Activated naive CD8-positive, alpha-beta T cell treated with anti-CD3 and anti-CD28 coated beads, Interleukin-2, amount 50 U/mL, for 24 hours (primary cell): ENCODE measurements around the gene STXBP2.

Source experiments
- ATAC-seq: fragments of 150-1000 bp; cut with Tn5 transposase; one replicate; pipeline ENCODE4 v1.10.0; 2021
- DNase-seq: peaks from one replicate; pipeline ENCODE4 v3.0.0; 2021
- H3K27ac Mint-ChIP-seq: one replicate; pipeline ENCODE4 v1.8.0; 2021; ENCODE audit warnings: mild to moderate bottlenecking, mixed read lengths
- H3K27me3 Mint-ChIP-seq: one replicate; pipeline ENCODE4 v1.8.0; 2021; ENCODE audit warnings: mixed read lengths
- H3K36me3 Mint-ChIP-seq: one replicate; pipeline ENCODE4 v1.8.0; 2021; ENCODE audit warnings: low read depth, mixed read lengths
- H3K4me1 Mint-ChIP-seq: one replicate; pipeline ENCODE4 v1.8.0; 2021; ENCODE audit warnings: mixed read lengths
- H3K4me3 Mint-ChIP-seq: one replicate; pipeline ENCODE4 v1.8.0; 2021; ENCODE audit warnings: mild to moderate bottlenecking, moderate library complexity, mixed read lengths
- H3K9me3 Mint-ChIP-seq: one replicate; pipeline ENCODE4 v1.8.0; 2021; ENCODE audit warnings: mixed read lengths

The STXBP2 gene

GRCh38 chr19:7647156-7647555 lies 10.2 kb downstream of the STXBP2 start:
- ATAC-seq (no peak), DNase-seq (no peak)
- Mint-ChIP-seq H3K4me1 (peaks cover 6% of the 10 kb centered on the region), H3K27me3 (peaks cover 3% of the 10 kb centered on the region), H3K27ac (no peak overlapping the region), H3K4me3 (no peak overlapping the region), H3K9me3 (no peaks in the 10 kb centered on the region), H3K36me3 (no peaks in the 10 kb centered on the region)

GRCh38 chr19:7648265-7649014 lies 11.5 kb downstream of the STXBP2 start:
- Mint-ChIP-seq H3K27me3 (peaks cover 5% of the 10 kb centered on the region), H3K9me3 (no peaks in the 10 kb centered on the region), H3K4me1 (peaks cover 12% of the 10 kb centered on the region), H3K4me3 (no peak overlapping the region), H3K27ac (no peak overlapping the region), H3K36me3 (no peaks in the 10 kb centered on the region)
- ATAC-seq (no peak), DNase-seq (no peak)

GRCh38 chr19:7650148-7650547 lies 13.2 kb downstream of the STXBP2 start:
- no peaks in the 10 kb centered on the region for H3K9me3 Mint-ChIP-seq
- no peak overlapping the region for H3K27ac Mint-ChIP-seq
- no peak for ATAC-seq
- H3K36me3 Mint-ChIP-seq = no peaks in the 10 kb centered on the region
- DNase-seq = no peak
- peaks cover 5% of the 10 kb centered on the region for H3K27me3 Mint-ChIP-seq
- no peak overlapping the region for H3K4me3 Mint-ChIP-seq
- H3K4me1 Mint-ChIP-seq = peaks cover 12% of the 10 kb centered on the region

GRCh38 chr19:7652061-7652641 lies 15.2 kb downstream of the STXBP2 start:
- DNase-seq = peak; percentile 90
- H3K9me3 Mint-ChIP-seq = no peaks in the 10 kb centered on the region

GRCh38 chr19:7654401-7654800 lies 17.5 kb downstream of the STXBP2 start:
- peaks cover 5% of the 10 kb centered on the region for H3K27me3 Mint-ChIP-seq
- H3K27ac Mint-ChIP-seq = no peak overlapping the region
- no peaks in the 10 kb centered on the region for H3K9me3 Mint-ChIP-seq
- peaks cover 32% of the 10 kb centered on the region for H3K4me1 Mint-ChIP-seq
- no peak overlapping the region for H3K4me3 Mint-ChIP-seq
- DNase-seq = no peak
- H3K36me3 Mint-ChIP-seq = no peaks in the 10 kb centered on the region
- no peak for ATAC-seq

More at GRCh38 chr19:7652061-7652641, 15.2 kb downstream of the STXBP2 start:
- peaks cover 5% of the 10 kb centered on the region for H3K27me3 Mint-ChIP-seq
- peaks cover 18% of the 10 kb centered on the region for H3K4me1 Mint-ChIP-seq
- peak; percentile 77 for ATAC-seq
- peak overlapping the region; percentile 18 for H3K27ac Mint-ChIP-seq
- H3K4me3 Mint-ChIP-seq = peak overlapping the region; percentile 40
- H3K36me3 Mint-ChIP-seq = no peaks in the 10 kb centered on the region

GRCh38 chr19:7655581-7655980 lies 18.7 kb downstream of the STXBP2 start:
- ATAC-seq (no peak), DNase-seq (no peak)
- Mint-ChIP-seq H3K27me3 (peaks cover 5% of the 10 kb centered on the region), H3K36me3 (no peaks in the 10 kb centered on the region), H3K4me1 (peaks cover 32% of the 10 kb centered on the region), H3K4me3 (no peak overlapping the region), H3K27ac (no peak overlapping the region), H3K9me3 (no peaks in the 10 kb centered on the region)

GRCh38 chr19:7657131-7657751 lies 20.3 kb downstream of the STXBP2 start:
- Mint-ChIP-seq H3K9me3 (no peaks in the 10 kb centered on the region), H3K36me3 (no peaks in the 10 kb centered on the region), H3K27me3 (peaks cover 2% of the 10 kb centered on the region), H3K27ac (peak overlapping the region; percentile 39), H3K4me3 (peak overlapping the region; percentile 63), H3K4me1 (peaks cover 28% of the 10 kb centered on the region)
- ATAC-seq (peak; percentile 91), DNase-seq (peak; percentile 74)

- Mint-ChIP-seq H3K9me3 (no peaks in the 10 kb centered on the region), H3K4me1 (peaks cover 23% of the 10 kb centered on the region), H3K36me3 (no peaks in the 10 kb centered on the region), H3K27ac (peak overlapping the region; percentile 70), H3K4me3 (peak overlapping the region; percentile 63), H3K27me3 (no peaks in the 10 kb centered on the region)
- DNase-seq (peak; percentile 41), ATAC-seq (peak; percentile 77)
Observed at GRCh38 chr19:7658219-7658686, 21.3 kb downstream of the STXBP2 start.

GRCh38 chr19:7661744-7662538 lies 25.0 kb downstream of the STXBP2 start:
- no peaks in the 10 kb centered on the region for H3K36me3 Mint-ChIP-seq
- H3K27me3 Mint-ChIP-seq = peaks cover 4% of the 10 kb centered on the region
- no peaks in the 10 kb centered on the region for H3K9me3 Mint-ChIP-seq
- peaks cover 17% of the 10 kb centered on the region for H3K4me1 Mint-ChIP-seq
- H3K4me3 Mint-ChIP-seq = no peak overlapping the region
- DNase-seq = no peak
- H3K27ac Mint-ChIP-seq = no peak overlapping the region
- no peak for ATAC-seq

- Mint-ChIP-seq H3K36me3 (no peaks in the 10 kb centered on the region), H3K27me3 (peaks cover 4% of the 10 kb centered on the region), H3K4me1 (peaks cover 9% of the 10 kb centered on the region), H3K9me3 (no peaks in the 10 kb centered on the region), H3K4me3 (no peak overlapping the region), H3K27ac (no peak overlapping the region)
- no peak for ATAC-seq
- DNase-seq = no peak
Observed at GRCh38 chr19:7662657-7663056, 25.7 kb downstream of the STXBP2 start.

- ATAC-seq (no peak), DNase-seq (no peak)
- H3K36me3 Mint-ChIP-seq = no peaks in the 10 kb centered on the region
- H3K27me3 Mint-ChIP-seq = peaks cover 4% of the 10 kb centered on the region
- no peak overlapping the region for H3K27ac Mint-ChIP-seq
- H3K4me3 Mint-ChIP-seq = no peak overlapping the region
- H3K4me1 Mint-ChIP-seq = no peaks in the 10 kb centered on the region
- H3K9me3 Mint-ChIP-seq = no peaks in the 10 kb centered on the region
Observed at GRCh38 chr19:7663706-7664105, 26.8 kb downstream of the STXBP2 start.

- H3K27me3 Mint-ChIP-seq = peaks cover 9% of the 10 kb centered on the region
- no peaks in the 10 kb centered on the region for H3K9me3 Mint-ChIP-seq
- H3K27ac Mint-ChIP-seq = no peak overlapping the region
- ATAC-seq (no peak), DNase-seq (no peak)
- H3K4me1 Mint-ChIP-seq = peaks cover 4% of the 10 kb centered on the region
- H3K4me3 Mint-ChIP-seq = no peak overlapping the region
- H3K36me3 Mint-ChIP-seq = no peaks in the 10 kb centered on the region
Observed at GRCh38 chr19:7665076-7665475, 28.2 kb downstream of the STXBP2 start.

- Mint-ChIP-seq H3K9me3 (peaks cover under 1% of the 10 kb centered on the region), H3K4me3 (no peak within 1 kb of the TSS), H3K4me1 (peaks cover 11% of the 10 kb centered on the region), H3K27ac (no peak within 1 kb of the TSS), H3K36me3 (no peaks in the 10 kb centered on the region), H3K27me3 (peaks cover 24% of the 10 kb centered on the region)
- no peak for ATAC-seq
- DNase-seq = no peak
Observed at GRCh38 chr19:7668842-7669241, 31.9 kb downstream of the STXBP2 start, which contains the start of gene RETN. Gene RETN, plus strand, starts transcription at chr19:7669049. Its CDS starts 278 bp downstream, at chr19:7669327.

GRCh38 chr19:7669641-7670040 lies 32.7 kb downstream of the STXBP2 start:
- H3K4me1 Mint-ChIP-seq = peaks cover 16% of the 10 kb centered on the region
- H3K4me3 Mint-ChIP-seq = no peak overlapping the region
- H3K9me3 Mint-ChIP-seq = peaks cover 6% of the 10 kb centered on the region
- DNase-seq (no peak), ATAC-seq (no peak)
- H3K36me3 Mint-ChIP-seq = no peaks in the 10 kb centered on the region
- peaks cover 30% of the 10 kb centered on the region for H3K27me3 Mint-ChIP-seq
- H3K27ac Mint-ChIP-seq = no peak overlapping the region
